NCI-H1694 (cell line): Measurements from ENCODE around the gene MAPK14.

ENCODE experiments used
- DNase-seq: peaks from one replicate; lab custom pipeline; 2025; lab: John Stamatoyannopoulos, UW

MAPK14 gene

GRCh38 chr6:36138667-36139066 is 111.1 kb downstream of the MAPK14 start:
- DNase-seq = no peak

DNA sequence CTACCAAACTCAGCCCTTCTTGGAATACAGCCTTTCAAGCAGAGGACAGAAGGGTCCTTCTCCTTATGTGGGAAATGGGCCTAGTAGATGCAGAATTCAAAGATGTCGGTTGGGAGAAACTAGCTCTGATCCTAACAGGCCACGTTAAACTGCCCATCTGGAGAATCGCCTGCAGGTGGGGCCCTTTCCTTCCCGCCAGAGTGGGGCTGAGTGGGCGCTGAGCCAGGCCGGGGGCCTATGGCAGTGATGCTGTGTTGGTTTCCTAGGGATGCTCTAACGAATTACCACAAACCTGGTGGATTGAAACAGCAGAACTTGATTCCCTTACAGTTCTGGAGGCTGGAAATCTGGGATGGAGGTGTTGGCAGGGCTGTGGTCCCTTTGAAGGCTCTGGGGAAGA is 111.8 kb downstream of the MAPK14 start:
- peak; percentile 77 for DNase-seq

- peak; percentile 65 for DNase-seq
Measured at GRCh38 chr6:36139991-36140710, 112.5 kb downstream of the MAPK14 start.

DNA sequence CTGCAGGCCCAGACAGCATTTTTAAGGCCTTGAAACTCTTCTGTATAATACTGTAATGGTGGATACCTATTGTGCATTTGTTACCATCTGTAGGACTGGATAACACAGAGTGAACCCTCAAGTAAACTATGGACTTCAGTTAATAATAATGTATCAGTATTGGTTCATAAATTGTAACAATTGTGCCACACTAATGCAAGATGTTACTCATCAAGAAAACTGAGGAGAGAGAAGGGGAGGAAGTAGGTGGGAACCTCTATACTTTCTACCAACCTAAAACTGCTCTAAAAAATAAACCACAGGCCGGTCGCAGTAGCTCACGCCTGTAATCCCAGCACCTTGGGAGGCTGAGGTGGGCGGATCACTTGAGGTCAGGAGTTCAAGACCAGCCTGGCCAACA is 113.5 kb downstream of the MAPK14 start:
- DNase-seq = no peak

DNA sequence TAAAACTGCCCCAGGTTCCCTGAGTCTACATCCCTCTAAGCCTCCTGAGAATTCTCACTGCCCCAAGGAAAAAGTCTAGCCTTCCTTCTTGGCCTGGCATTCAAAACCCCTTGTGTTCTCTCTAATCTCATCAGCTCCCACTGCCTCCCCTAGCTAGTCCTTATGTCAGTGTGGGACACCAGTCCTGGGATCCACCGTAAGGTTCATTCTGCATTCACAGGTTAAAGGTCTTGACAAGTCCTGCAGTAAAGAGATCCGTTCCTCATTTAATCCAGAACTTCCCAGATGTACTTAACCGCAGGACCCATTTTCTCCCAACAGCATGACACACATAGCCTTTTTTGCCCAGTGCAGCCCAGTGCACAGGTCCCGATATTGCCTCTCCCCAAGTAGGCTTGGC is 114.4 kb downstream of the MAPK14 start:
- no peak for DNase-seq

- DNase-seq = no peak
Measured at GRCh38 chr6:36142971-36143838, 115.6 kb downstream of the MAPK14 start.

DNA sequence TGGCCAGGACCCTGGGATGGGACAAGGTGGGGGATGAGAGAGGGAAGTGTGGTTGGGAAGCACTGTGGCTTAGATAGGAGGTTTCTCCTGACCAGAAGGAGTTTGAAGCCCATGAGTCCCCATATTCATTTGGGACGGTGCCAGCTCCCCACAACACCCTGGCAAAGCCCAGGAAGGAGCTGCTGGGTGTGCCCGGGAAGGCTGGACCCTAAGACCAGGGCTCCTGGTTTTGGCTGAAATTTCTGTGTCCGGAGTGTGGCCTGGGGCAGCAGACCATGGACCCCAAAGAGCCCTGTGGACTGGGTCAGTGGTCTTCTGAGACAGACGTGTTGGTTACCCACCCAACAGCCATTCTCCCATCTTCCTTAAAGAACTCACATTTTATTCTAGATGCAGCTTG is 117.9 kb downstream of the MAPK14 start:
- DNase-seq = no peak

GRCh38 chr6:36147294-36147693 is 119.7 kb downstream of the MAPK14 start:
- no peak for DNase-seq

DNA sequence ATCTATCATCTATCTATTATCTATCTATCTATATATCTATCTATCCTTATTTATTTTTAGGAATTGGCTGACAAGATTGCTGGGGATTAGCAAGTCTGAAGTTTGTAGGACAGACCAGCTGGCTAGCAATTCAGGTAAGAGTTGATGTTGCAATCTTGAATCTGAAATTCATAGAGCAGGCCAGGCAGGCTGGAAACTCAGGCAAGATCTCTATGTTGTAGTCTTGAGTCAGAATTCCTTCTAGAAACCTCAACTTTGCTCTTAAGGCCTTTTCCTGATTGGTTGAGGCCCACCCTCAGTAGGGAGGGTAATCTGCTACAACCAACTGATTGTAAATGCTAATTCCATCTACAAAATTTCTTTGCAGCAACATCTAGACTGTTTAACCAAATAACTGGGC is 121.9 kb downstream of the MAPK14 start:
- no peak for DNase-seq

- no peak for DNase-seq
Measured at GRCh38 chr6:36150283-36150682, 122.7 kb downstream of the MAPK14 start.

GRCh38 chr6:36154286-36154685 is 126.7 kb downstream of the MAPK14 start:
- DNase-seq = no peak

- no peak for DNase-seq
Measured at GRCh38 chr6:36155662-36156061, 128.1 kb downstream of the MAPK14 start.

DNA sequence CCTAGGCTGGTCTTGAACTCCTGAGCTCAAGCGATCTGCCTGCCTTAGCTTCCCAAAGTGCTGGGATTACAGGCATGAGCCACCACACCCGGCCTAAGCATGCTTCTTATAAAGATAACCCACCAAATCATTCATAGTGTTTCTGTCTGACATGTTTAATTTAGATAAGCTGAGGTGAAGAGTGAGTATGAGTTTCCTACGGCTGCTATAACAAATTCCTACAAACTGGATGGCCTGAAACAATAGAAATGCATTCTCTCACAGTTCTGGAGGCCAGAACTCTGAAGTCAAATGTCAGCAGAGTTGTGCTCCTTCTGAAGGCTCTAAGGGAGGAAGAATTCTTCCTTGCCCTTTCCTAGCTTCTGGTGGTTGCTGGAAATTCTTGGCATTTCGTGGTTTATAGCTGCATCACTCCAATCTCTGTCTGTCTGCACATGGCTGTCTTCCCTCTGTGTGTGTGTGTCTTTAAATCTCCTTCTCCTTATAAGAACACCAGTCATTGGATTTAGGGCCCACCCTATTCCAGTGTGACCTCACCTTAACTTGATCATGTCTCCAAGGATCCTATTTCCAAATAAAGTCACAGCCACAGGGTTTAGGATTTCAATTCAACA is 132.6 kb downstream of the MAPK14 start:
- DNase-seq = no peak
